ENCODE measurements around the gene THRAP3. TPM values are rescaled to one million over a fixed set of nuclear protein-coding genes. Genes with fewer than 3 reads are reported as not detected.

Gene THRAP3
- total and polyA plus RNA-seq, 2 of the 8 experiments (the other 6 are each of a cell fraction or from before 2014, with no cell fraction given), result 40.2 to 183 TPM

DNA sequence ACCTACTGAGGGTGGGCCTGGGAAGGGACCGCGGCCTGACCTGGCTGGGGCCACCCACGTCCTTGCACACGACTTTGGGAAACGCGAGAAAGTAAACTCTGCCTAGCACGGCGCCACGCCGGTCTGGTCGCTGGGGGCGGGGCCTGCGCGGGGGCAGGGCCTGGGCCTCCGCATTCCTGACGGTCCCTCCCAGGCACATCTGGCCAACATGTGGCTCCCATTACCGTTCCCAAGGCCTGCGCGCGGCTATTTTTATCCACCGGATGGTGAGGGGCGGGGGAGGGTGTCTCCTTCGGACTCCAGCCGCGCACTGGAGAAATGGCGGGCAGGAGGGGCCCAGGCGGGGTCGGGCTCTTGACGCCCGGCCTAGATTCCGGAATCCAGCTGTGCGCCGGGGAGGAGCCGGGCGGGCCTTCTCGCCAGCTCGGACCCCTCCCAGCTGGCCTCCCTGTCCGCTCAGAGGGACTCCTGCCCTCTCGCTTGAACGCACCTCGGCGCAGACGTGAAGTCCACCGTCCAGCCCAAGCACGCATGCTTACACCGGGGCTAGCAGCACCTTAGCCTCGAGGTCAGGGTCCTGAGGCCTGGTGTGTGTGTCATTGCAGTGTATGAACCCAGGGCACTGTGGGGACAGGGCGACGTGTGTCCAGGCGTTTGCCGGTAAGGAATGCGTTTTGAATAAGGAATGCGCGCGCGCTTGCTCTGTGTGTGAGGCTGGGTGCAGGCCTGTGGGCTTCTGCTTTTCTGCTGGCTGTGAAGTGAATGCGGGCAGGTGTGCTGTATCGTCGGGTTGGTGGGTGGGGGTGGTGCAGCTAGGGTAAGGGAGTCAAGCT lies 97.1 kb downstream of the THRAP3 start:
- DNase-seq (ENCODE audit: low read depth in 1 of 2, low spot score in 2 of 2) (peak; percentile 76 to 91), FAIRE-seq (no peak)
- H2AFZ ChIP-seq (ENCODE audit: low read length), result no peak overlapping the region; the same call in 1 of the 2 replicates
- H2AK5ac ChIP-seq (ENCODE audit: low read depth, low read length), result no peak overlapping the region
- H3K23me2 ChIP-seq (ENCODE audit: low read depth, low read length), result peaks cover 29% of the 10 kb centered on the region
- H4K20me1 ChIP-seq (replicated peaks in 1 of 2; ENCODE audit: control insufficient read depth in 1 of 2, insufficient read depth in 2 of 2, low read length in 2 of 2), result no peaks in the 10 kb centered on the region
- H3K4me3 ChIP-seq (ENCODE audit: extremely low read depth in 1 of 4, insufficient read depth in 2 of 4, low read depth in 3 of 4, low read length in 4 of 4), result peak overlapping the region; percentile 49 to 67 (median 54)
- no peaks in the 10 kb centered on the region for H3K79me1 ChIP-seq (ENCODE audit: low read depth, low read length)
- H3K27me3 ChIP-seq (replicated peaks in 1 of 4; ENCODE audit: control insufficient read depth in 3 of 4, extremely low read depth in 1 of 4, insufficient read depth in 3 of 4, low read length in 3 of 4), result peaks cover 0 to 39% (median 20%) of the 10 kb centered on the region in 4 experiments; a peak in 5 of 7 replicates
- no peak overlapping the region for H4K5ac ChIP-seq (ENCODE audit: insufficient read length, low read depth, low read length)
- H2BK15ac ChIP-seq (ENCODE audit: low read length), result 0 out of 2 replicates have a peak overlapping the region, but pooled peaks have one; percentile 6
- POLR2A ChIA-PET (ENCODE audit: partially characterized antibody), result interaction anchor here (0.7 to 9.3 kb wide), 20 partner anchors 10 to 225 kb away, joined by 3 to 130 read pairs (median 6); partner anchors contain the start of genes LSM10, MAP7D1, SH3D21 and STK40
- peak overlapping the region; percentile 79 to 88 for H3K4me2 ChIP-seq (ENCODE audit: insufficient read depth in 1 of 2, low read depth in 2 of 2, low read length in 2 of 2)
- H2BK12ac ChIP-seq (ENCODE audit: low read depth, low read length), result peak overlapping the region; percentile 92
- H3K27ac ChIP-seq (ENCODE audit: low read depth, low read length), result no peak overlapping the region; the same call in 1 of the 2 replicates
- no peaks in the 10 kb centered on the region; a peak in 1 of 8 replicates for H3K36me3 ChIP-seq (ENCODE audit: control insufficient read depth in 2 of 4, insufficient read depth in 4 of 4, low read length in 3 of 4)
- H3K9me3 ChIP-seq (ENCODE audit: insufficient read depth in 2 of 2, low read depth in 1 of 2, low read length in 1 of 2), result no peaks in the 10 kb centered on the region
- no peak overlapping the region for H2BK120ac ChIP-seq (replicated peaks; ENCODE audit: low read depth, low read length)
- peak overlapping the region; percentile 92 for H3K4ac ChIP-seq (replicated peaks; ENCODE audit: insufficient read length, low read depth, low read length)
- no peak overlapping the region; the same call in 1 of the 2 replicates for H2BK20ac ChIP-seq (ENCODE audit: low read length)
- peak overlapping the region; percentile 98 for H4K91ac ChIP-seq (replicated peaks; ENCODE audit: insufficient read length, low read length)
- H3K18ac ChIP-seq (ENCODE audit: extremely low read depth, low read length), result peak overlapping the region; percentile 81
- H3K14ac ChIP-seq (ENCODE audit: insufficient read length), result no peak overlapping the region
- H3K23ac ChIP-seq (ENCODE audit: insufficient read length), result no peak overlapping the region
- peak overlapping the region; percentile 87; the same call in 1 of the 2 replicates for H2BK5ac ChIP-seq (ENCODE audit: low read depth, low read length)
- H3K79me2 ChIP-seq (ENCODE audit: control insufficient read depth in 1 of 2, insufficient read depth in 2 of 2, low read length in 2 of 2), result no peaks in the 10 kb centered on the region
- H3K4me1 ChIP-seq (replicated peaks in 1 of 4; ENCODE audit: control insufficient read depth in 3 of 4, insufficient read depth in 4 of 4, low read length in 3 of 4), result peaks cover 0 to 28% (median 16%) of the 10 kb centered on the region in 4 experiments; a peak in 6 of 7 replicates
- 3% methylated on average over 56 of the region's 59 CpGs; no CpG with 5 or more reads in 1 of the 2 experiments for WGBS, 2 experiments (ENCODE audit: extremely low coverage in 1 of 2, insufficient coverage in 1 of 2, insufficient read length in 1 of 2, insufficient replicate concordance in 2 of 2, low coverage in 1 of 2, low lambda C conversion rate in 2 of 2, missing lambda C conversion rate in 1 of 2)
- CTCF ChIA-PET (ENCODE audit: partially characterized antibody), result interaction anchor here (1.1 to 2.8 kb wide), 7 partner anchors 12 to 129 kb away, joined by 3 to 15 read pairs (median 5); partner anchors contain the start of gene OSCP1
- H3K9ac ChIP-seq (replicated peaks in 1 of 4; ENCODE audit: extremely low read depth in 1 of 4, low read depth in 3 of 4, low read length in 3 of 4), result peak overlapping the region in 3 of 4 experiments; percentile 1 to 48 (median 46); a peak in 4 of 7 replicates
- H4K8ac ChIP-seq (ENCODE audit: extremely low read depth, insufficient read depth, low read length), result peak overlapping the region; percentile 76; the same call in 1 of the 2 replicates
- H3K56ac ChIP-seq (replicated peaks; ENCODE audit: insufficient read length, low read depth, low read length), result peak overlapping the region; percentile 85
- TF ChIP-seq EZH2 (IDR thresholded peaks at IDR 0.05; ENCODE audit: low read depth, low read length, severe bottlenecking), result peak; percentile 17
- no peak for TF ChIP-seq ATF3 (IDR thresholded peaks at IDR 0.05; ENCODE audit: insufficient read depth, low read depth, low read length)
- TF ChIP-seq CREB1 (IDR thresholded peaks at IDR 0.05), result no peak
- TF ChIP-seq HDAC2 (IDR thresholded peaks at IDR 0.05; ENCODE audit: borderline replicate concordance in 1 of 2, low read depth in 2 of 2, low read length in 2 of 2), result peak; percentile 46 to 79; a peak in 2 of 4 replicates
- TF ChIP-seq TEAD4 (IDR thresholded peaks at IDR 0.05; ENCODE audit: low read depth, low read length), result peak; percentile 80
- no peak for TF ChIP-seq SIX5 (IDR thresholded peaks at IDR 0.05; ENCODE audit: low read depth, low read length)
- TF ChIP-seq NRF1 (IDR thresholded peaks at IDR 0.05; ENCODE audit: low read depth, low read length), result no peak; the same call in 1 of the 2 replicates
- TF ChIP-seq JUN (IDR thresholded peaks at IDR 0.05; ENCODE audit: low read depth, low read length), result no peak
- TF ChIP-seq HDAC6 (IDR thresholded peaks at IDR 0.05; ENCODE audit: low read depth, low read length), result no peak
- no peak; the same call in none of the 2 replicates for TF ChIP-seq RBBP5 (IDR thresholded peaks at IDR 0.05; ENCODE audit: borderline replicate concordance, low read depth, low read length)

All from H1 (cell line).